ENCODE measurements around the gene SCFD2. TPM values are rescaled to one million over a fixed set of nuclear protein-coding genes. Genes with fewer than 3 reads are reported as not detected.

The SCFD2 gene
- total and polyA plus RNA-seq, 2 of the 8 experiments (the other 6 are each of a cell fraction or from before 2014, with no cell fraction given), result 6.2 to 10.2 TPM

- no peak overlapping the region for H4K5ac ChIP-seq (ENCODE audit: insufficient read length, low read depth, low read length)
- ChIA-PET POLR2A (ENCODE audit: partially characterized antibody) (no interaction called here), CTCF (ENCODE audit: partially characterized antibody) (interaction anchor here (1.3 kb wide), 1 partner anchor 9 kb away, joined by 5 read pairs; no protein-coding TSS in a partner anchor)
- H3K4me1 ChIP-seq (replicated peaks in 1 of 4; ENCODE audit: control insufficient read depth in 3 of 4, insufficient read depth in 4 of 4, low read length in 3 of 4), result no peaks in the 10 kb centered on the region
- DNase-seq (ENCODE audit: low read depth in 1 of 2, low spot score in 2 of 2), result no peak
- H3K18ac ChIP-seq (ENCODE audit: extremely low read depth, low read length), result no peak overlapping the region
- no peak overlapping the region for H3K23ac ChIP-seq (ENCODE audit: insufficient read length)
- H3K36me3 ChIP-seq (ENCODE audit: control insufficient read depth in 2 of 4, insufficient read depth in 4 of 4, low read length in 3 of 4), result no peaks in the 10 kb centered on the region
- 93% methylated on average over 5 of the region's 5 CpGs; no CpG with 5 or more reads in 1 of the 2 experiments for WGBS, 2 experiments (ENCODE audit: extremely low coverage in 1 of 2, insufficient coverage in 1 of 2, insufficient read length in 1 of 2, insufficient replicate concordance in 2 of 2, low coverage in 1 of 2, low lambda C conversion rate in 2 of 2, missing lambda C conversion rate in 1 of 2)
- H3K4me2 ChIP-seq (ENCODE audit: insufficient read depth in 1 of 2, low read depth in 2 of 2, low read length in 2 of 2), result no peak overlapping the region
- H3K4me3 ChIP-seq (ENCODE audit: extremely low read depth in 1 of 4, insufficient read depth in 2 of 4, low read depth in 3 of 4, low read length in 4 of 4), result no peak overlapping the region
- H3K23me2 ChIP-seq (ENCODE audit: low read depth, low read length), result no peaks in the 10 kb centered on the region
- no peak overlapping the region for H4K8ac ChIP-seq (ENCODE audit: extremely low read depth, insufficient read depth, low read length)
- no peak overlapping the region for H2BK15ac ChIP-seq (ENCODE audit: low read length)
- H4K91ac ChIP-seq (replicated peaks; ENCODE audit: insufficient read length, low read length), result no peak overlapping the region
- no peaks in the 10 kb centered on the region for H3K9me3 ChIP-seq (ENCODE audit: insufficient read depth in 2 of 2, low read depth in 1 of 2, low read length in 1 of 2)
- no peak overlapping the region for H2BK120ac ChIP-seq (replicated peaks; ENCODE audit: low read depth, low read length)
- H2BK12ac ChIP-seq (ENCODE audit: low read depth, low read length), result no peak overlapping the region
- H3K27me3 ChIP-seq (replicated peaks in 1 of 4; ENCODE audit: control insufficient read depth in 3 of 4, extremely low read depth in 1 of 4, insufficient read depth in 3 of 4, low read length in 3 of 4), result no peaks in the 10 kb centered on the region
- H3K79me2 ChIP-seq (ENCODE audit: control insufficient read depth in 1 of 2, insufficient read depth in 2 of 2, low read length in 2 of 2), result no peaks in the 10 kb centered on the region
- no peak for FAIRE-seq
- no peak overlapping the region for H3K14ac ChIP-seq (ENCODE audit: insufficient read length)
- H3K79me1 ChIP-seq (ENCODE audit: low read depth, low read length), result no peaks in the 10 kb centered on the region
- H3K4ac ChIP-seq (replicated peaks; ENCODE audit: insufficient read length, low read depth, low read length), result no peak overlapping the region
- H2AK5ac ChIP-seq (ENCODE audit: low read depth, low read length), result no peak overlapping the region
- no peak overlapping the region for H3K56ac ChIP-seq (replicated peaks; ENCODE audit: insufficient read length, low read depth, low read length)
- H4K20me1 ChIP-seq (replicated peaks in 1 of 2; ENCODE audit: control insufficient read depth in 1 of 2, insufficient read depth in 2 of 2, low read length in 2 of 2), result no peaks in the 10 kb centered on the region
- no peak overlapping the region for H2AFZ ChIP-seq (ENCODE audit: low read length)
- H2BK5ac ChIP-seq (ENCODE audit: low read depth, low read length), result no peak overlapping the region
- H2BK20ac ChIP-seq (ENCODE audit: low read length), result no peak overlapping the region
- H3K27ac ChIP-seq (ENCODE audit: low read depth, low read length), result no peak overlapping the region
- H3K9ac ChIP-seq (replicated peaks in 1 of 4; ENCODE audit: extremely low read depth in 1 of 4, low read depth in 3 of 4, low read length in 3 of 4), result no peak overlapping the region
- TF ChIP-seq KDM1A (IDR thresholded peaks at IDR 0.05; ENCODE audit: borderline replicate concordance, low read length) (no peak), JUND (IDR thresholded peaks at IDR 0.05; ENCODE audit: low read length) (no peak), JUN (IDR thresholded peaks at IDR 0.05; ENCODE audit: low read depth, low read length) (no peak), ASH2L (IDR thresholded peaks at IDR 0.05; ENCODE audit: low read length) (no peak), RAD21 (IDR thresholded peaks at IDR 0.05 in 1 of 2, conservative IDR thresholded peaks at IDR 0.05 in 1 of 2; ENCODE audit: low read depth in 2 of 2, low read length in 2 of 2) (no peak), HDAC6 (IDR thresholded peaks at IDR 0.05; ENCODE audit: low read depth, low read length) (no peak), GTF2F1 (IDR thresholded peaks at IDR 0.05; ENCODE audit: borderline replicate concordance, low read depth, low read length) (no peak), POLR2A (IDR thresholded peaks at IDR 0.05; ENCODE audit: control extremely low read depth in 1 of 2, low read depth in 2 of 2, low read length in 2 of 2) (no peak), RFX5 (IDR thresholded peaks at IDR 0.05; ENCODE audit: borderline replicate concordance, low read depth, low read length) (no peak), TBP (IDR thresholded peaks at IDR 0.05; ENCODE audit: low read depth, low read length) (no peak), PHF8 (conservative IDR thresholded peaks at IDR 0.05; ENCODE audit: low read depth, low read length) (no peak), TAF1 (IDR thresholded peaks at IDR 0.05; ENCODE audit: low read depth, low read length) (no peak), EGR1 (IDR thresholded peaks at IDR 0.05; ENCODE audit: borderline replicate concordance, low read depth, low read length) (no peak), FOSL1 (IDR thresholded peaks at IDR 0.05; ENCODE audit: insufficient read depth, low read depth, low read length) (no peak)
Measured at GRCh38 chr4:53280846-53281245, 85.0 kb downstream of the SCFD2 start.

Measured in H1 (cell line).